GM12801 (cell line): Measurements from ENCODE around the gene RPL22.

Experiments
- CTCF ChIP-seq: IDR thresholded peaks from one replicate; pipeline ENCODE4 v1.5.1; 2011; ENCODE audit warnings: control low read depth; ENCODE audit not compliant: insufficient read length; ENCODE audit errors: extremely low read depth

RPL22 gene

GRCh38 chr1:6158181-6158580 lies 41.2 kb downstream of the RPL22 start:
- no peak for TF ChIP-seq CTCF

- no peak for TF ChIP-seq CTCF
Measured at GRCh38 chr1:6157528-6158174, 41.7 kb downstream of the RPL22 start.

- TF ChIP-seq CTCF: no peak
Measured at GRCh38 chr1:6157132-6157527, 42.3 kb downstream of the RPL22 start.

DNA sequence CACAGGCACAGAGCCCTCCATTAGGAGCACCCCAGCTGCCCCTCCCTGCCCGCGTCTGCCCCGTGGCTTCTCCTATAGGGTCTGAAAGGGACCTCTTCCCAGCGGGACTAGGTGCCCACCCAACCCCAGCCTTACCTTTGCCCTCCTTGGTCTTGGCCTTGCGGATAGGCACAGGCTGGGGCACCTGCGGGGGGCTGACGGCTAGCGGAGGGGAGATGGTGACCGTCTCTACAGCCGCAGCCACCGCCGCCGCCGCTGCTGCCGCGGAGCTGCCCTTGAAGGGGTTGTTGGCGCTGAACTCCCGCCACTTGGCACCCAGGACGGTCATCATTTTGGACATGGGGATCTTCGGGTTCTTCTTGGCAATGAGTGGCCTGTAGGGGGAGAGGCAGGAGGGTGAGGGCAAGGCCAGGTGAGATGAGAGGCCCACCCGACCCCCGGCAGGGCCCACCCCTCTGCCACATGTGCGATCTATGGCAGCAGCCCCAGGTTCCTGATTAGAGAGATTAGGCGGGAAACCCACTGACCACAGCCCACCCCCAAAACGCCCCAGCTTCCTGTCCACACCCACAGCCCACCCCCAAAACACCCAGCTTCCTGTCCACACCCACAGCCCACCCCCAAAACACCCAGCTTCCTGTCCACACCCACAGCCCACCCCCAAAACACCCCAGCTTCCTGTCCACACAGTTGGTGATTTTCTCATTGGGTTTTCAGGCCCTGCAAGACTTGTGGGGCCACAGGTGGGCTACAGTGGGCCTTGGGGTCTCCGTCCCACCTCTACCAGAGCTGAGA lies 44.7 kb downstream of the RPL22 start:
- TF ChIP-seq CTCF: no peak

DNA sequence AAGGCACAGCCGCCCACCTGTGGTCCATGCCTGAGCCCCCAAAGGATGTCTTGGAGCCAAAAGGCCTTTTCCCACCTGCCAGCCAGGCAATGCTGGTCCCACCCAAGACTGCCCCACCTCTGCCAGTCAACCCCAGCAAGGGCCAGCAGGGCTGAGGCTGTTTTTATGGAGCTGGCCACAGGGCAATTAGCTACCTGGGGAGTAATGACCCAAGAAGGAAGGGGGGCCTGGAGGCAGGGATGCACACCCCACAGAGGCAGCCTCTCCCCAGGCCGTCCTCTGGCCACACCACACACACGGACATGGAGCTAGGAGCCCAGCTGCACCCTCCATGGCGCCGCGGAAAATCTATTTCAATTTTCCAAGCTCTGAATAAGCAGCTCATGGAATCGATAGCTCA lies 46.5 kb downstream of the RPL22 start:
- no peak for TF ChIP-seq CTCF

- TF ChIP-seq CTCF: no peak
Measured at GRCh38 chr1:6152181-6152580, 47.2 kb downstream of the RPL22 start.

DNA sequence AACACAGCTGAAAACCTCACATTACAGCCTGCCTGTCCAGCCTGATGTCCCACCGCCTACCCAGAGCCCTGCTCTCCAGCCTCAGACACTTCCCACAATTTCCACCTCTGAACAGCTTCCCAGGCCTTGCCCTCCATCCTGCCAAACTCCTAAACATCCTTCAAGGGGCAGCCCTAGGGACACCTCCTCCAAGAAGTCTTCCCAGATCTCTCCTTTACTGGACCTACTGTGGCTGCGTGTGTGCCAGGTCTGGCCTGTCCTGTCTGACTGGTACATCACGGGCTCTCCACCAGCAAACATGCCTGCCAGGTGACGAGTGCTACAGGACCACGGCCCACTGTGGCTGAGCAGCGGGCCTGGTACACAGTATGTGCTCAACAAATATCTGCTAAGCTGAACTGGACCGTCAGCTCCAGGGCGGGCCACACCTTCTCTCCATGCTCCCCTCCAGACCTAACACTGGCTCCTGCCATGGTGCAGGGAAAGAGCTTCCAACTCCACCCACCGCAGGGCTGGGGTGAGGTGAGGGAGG lies 48.0 kb downstream of the RPL22 start:
- no peak for TF ChIP-seq CTCF
